ENCODE results near the gene CFAP97. TPM values are rescaled to one million over a fixed set of nuclear protein-coding genes. Genes with fewer than 3 reads are reported as not detected.

CFAP97 gene
- total and polyA plus RNA-seq, 2 donors (not counting 1 experiment from before 2014, with no cell fraction given): 11.3 to 32.0 TPM

DNA sequence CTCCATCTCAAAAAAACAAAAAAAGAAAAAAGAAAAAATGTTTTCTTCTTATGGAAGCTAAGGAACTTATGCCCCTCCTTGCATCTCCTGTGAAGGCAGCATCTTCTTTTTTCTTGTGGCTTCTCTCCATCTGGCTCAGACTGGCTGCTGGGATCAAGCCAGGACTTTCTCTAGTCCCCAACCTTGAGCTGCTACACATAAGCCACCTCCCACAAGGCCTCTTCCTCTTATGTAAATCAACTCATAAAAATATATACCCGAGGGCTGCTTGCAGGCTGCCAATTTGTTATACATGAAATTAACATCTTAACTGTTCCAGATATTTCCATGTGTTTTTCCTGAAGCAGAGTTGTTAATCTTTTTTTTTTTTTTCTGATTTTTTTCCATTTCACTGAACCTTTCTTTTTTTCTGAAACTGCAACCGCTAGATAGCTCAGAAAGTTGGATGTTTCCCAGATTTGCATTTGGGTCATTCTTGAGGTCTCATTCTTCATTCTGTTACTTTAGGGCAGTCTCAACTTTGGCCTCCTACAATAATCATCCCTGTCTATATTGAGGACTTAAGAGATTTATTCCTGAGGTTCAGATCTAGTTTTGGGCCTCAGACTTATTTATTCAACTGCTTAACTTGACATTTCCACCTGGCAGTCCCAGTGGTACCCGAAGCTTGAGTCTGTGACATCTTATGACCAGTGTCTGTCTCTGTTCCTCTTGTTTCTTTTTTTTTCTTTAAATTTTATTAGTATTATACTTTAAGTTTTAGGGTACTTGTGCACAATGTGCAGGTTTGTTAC, 15.9 kb upstream of the CFAP97 start:
- no peaks in the 10 kb centered on the region for H3K27me3 ChIP-seq (replicated peaks in 1 of 4; ENCODE audit: control extremely low read depth in 1 of 4, control insufficient read depth in 3 of 4, insufficient read depth in 4 of 4, low read length in 3 of 4)
- TF ChIP-seq, protein P1, sequence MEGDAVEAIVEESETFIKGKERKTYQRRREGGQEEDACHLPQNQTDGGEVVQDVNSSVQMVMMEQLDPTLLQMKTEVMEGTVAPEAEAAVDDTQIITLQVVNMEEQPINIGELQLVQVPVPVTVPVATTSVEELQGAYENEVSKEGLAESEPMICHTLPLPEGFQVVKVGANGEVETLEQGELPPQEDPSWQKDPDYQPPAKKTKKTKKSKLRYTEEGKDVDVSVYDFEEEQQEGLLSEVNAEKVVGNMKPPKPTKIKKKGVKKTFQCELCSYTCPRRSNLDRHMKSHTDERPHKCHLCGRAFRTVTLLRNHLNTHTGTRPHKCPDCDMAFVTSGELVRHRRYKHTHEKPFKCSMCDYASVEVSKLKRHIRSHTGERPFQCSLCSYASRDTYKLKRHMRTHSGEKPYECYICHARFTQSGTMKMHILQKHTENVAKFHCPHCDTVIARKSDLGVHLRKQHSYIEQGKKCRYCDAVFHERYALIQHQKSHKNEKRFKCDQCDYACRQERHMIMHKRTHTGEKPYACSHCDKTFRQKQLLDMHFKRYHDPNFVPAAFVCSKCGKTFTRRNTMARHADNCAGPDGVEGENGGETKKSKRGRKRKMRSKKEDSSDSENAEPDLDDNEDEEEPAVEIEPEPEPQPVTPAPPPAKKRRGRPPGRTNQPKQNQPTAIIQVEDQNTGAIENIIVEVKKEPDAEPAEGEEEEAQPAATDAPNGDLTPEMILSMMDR (IDR thresholded peaks at IDR 0.05): no peak
- TF ChIP-seq EZH2 (IDR thresholded peaks at IDR 0.05; ENCODE audit: borderline replicate concordance, insufficient read depth, low read depth, low read length, poor library complexity, severe bottlenecking): no peak
- peak overlapping the region in 3 of 5 experiments; percentile 1 to 36 (median 1) for H3K4me3 ChIP-seq (ENCODE audit: control extremely low read depth in 1 of 5, extremely low read depth in 1 of 5, insufficient read depth in 1 of 5, low read depth in 2 of 5, low read length in 4 of 5)
- peak overlapping the region; percentile 81 for H3K27ac Mint-ChIP-seq
- H3K9me3 Mint-ChIP-seq (ENCODE audit: insufficient read depth): no peaks in the 10 kb centered on the region
- peak overlapping the region; percentile 44 for H3K9ac ChIP-seq (ENCODE audit: low read length)
- WGBS (ENCODE audit: insufficient coverage): 17% methylated on average over 1 of the region's 3 CpGs
- H3K4me2 ChIP-seq (replicated peaks; ENCODE audit: low read depth, low read length, poor library complexity, severe bottlenecking): peak overlapping the region; percentile 70
- peaks cover 97% of the 10 kb centered on the region for H3K79me2 ChIP-seq (ENCODE audit: control insufficient read depth, insufficient read depth, low read length)
- POLR2A ChIA-PET: interaction anchor here (0.7 kb wide), 3 partner anchors 41 to 295 kb away, joined by 4 to 5 read pairs (median 4); no protein-coding TSS in a partner anchor
- peak overlapping the region; percentile 28 to 73 for H3K27ac ChIP-seq (ENCODE audit: low read length in 2 of 2)
- CTCF ChIA-PET: interaction anchor here (0.6 to 1.2 kb wide), 3 partner anchors 23 to 36 kb away, joined by 3 read pairs; no protein-coding TSS in a partner anchor
- peaks cover 60% of the 10 kb centered on the region for H3K4me1 Mint-ChIP-seq
- DNase-seq (peak; percentile 54), ATAC-seq (ENCODE audit: low read depth) (peak; percentile 77)
- no peaks in the 10 kb centered on the region for H3K9me3 ChIP-seq (ENCODE audit: control extremely low read depth in 1 of 3, control insufficient read depth in 2 of 3, insufficient read depth in 1 of 3, low read length in 2 of 3)
- H3K4me1 ChIP-seq (ENCODE audit: control insufficient read depth in 2 of 2, insufficient read depth in 2 of 2, low read length in 2 of 2): peaks cover 61 to 67% of the 10 kb centered on the region in 2 donors
- H3K36me3 ChIP-seq (replicated peaks in 1 of 2; ENCODE audit: control extremely low read depth in 1 of 2, control insufficient read depth in 1 of 2, extremely low read depth in 1 of 2, insufficient read depth in 2 of 2, low read length in 1 of 2): peaks cover 0 to 7% of the 10 kb centered on the region in 2 experiments
- peak overlapping the region; percentile 12 for H2AFZ ChIP-seq (ENCODE audit: insufficient read depth, low read depth, low read length, poor library complexity, severe bottlenecking)
- peaks cover 30% of the 10 kb centered on the region for H4K20me1 ChIP-seq (ENCODE audit: control insufficient read depth, insufficient read depth, low read length, poor library complexity, severe bottlenecking)
- peak overlapping the region; percentile 73 for H3K4me3 Mint-ChIP-seq
- intact Hi-C loops (cut with micrococcal nuclease): no loop called here
- H3K27me3 Mint-ChIP-seq: no peaks in the 10 kb centered on the region

DNA sequence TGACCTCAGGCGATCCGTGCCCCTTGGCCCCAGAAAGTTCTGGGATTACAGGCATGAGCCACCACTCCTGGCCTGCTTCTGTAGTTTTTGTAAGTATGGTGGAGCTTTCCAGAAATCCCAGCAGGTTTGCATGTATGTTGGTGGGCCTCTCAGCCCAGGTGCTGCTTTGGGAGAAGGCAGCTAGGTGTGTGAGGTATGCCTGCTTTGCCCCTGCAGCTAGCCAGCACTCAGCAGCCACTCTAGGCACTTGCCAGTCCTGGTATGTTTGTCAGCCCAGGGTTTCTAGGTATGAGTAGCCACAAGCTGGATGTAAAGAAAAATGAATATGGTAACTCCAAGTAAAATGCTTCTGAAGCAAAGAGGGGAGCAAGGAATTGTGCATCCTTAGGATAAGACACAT, 14.5 kb upstream of the CFAP97 start:
- peak overlapping the region in 1 of 2 donors; percentile 73 for H3K27ac ChIP-seq (ENCODE audit: low read length in 2 of 2)
- no peaks in the 10 kb centered on the region for H3K9me3 Mint-ChIP-seq (ENCODE audit: insufficient read depth)
- H3K4me1 ChIP-seq (ENCODE audit: control insufficient read depth in 2 of 2, insufficient read depth in 2 of 2, low read length in 2 of 2): peaks cover 76 to 80% of the 10 kb centered on the region in 2 donors
- peak overlapping the region; percentile 64 for H3K27ac Mint-ChIP-seq
- ATAC-seq (ENCODE audit: low read depth) (no peak), DNase-seq (no peak)
- peaks cover 67% of the 10 kb centered on the region for H3K4me1 Mint-ChIP-seq
- no peak overlapping the region for H3K4me3 ChIP-seq (ENCODE audit: control extremely low read depth in 1 of 5, extremely low read depth in 1 of 5, insufficient read depth in 1 of 5, low read depth in 2 of 5, low read length in 4 of 5)
- H3K9ac ChIP-seq (ENCODE audit: low read length): no peak overlapping the region
- no peaks in the 10 kb centered on the region for H3K27me3 ChIP-seq (replicated peaks in 1 of 4; ENCODE audit: control extremely low read depth in 1 of 4, control insufficient read depth in 3 of 4, insufficient read depth in 4 of 4, low read length in 3 of 4)
- ChIA-PET POLR2A (no interaction called here), CTCF (no interaction called here)
- H3K79me2 ChIP-seq (ENCODE audit: control insufficient read depth, insufficient read depth, low read length): peaks cover 100% of the 10 kb centered on the region
- TF ChIP-seq, protein P1 (IDR thresholded peaks at IDR 0.05): no peak
- TF ChIP-seq EZH2 (IDR thresholded peaks at IDR 0.05; ENCODE audit: borderline replicate concordance, insufficient read depth, low read depth, low read length, poor library complexity, severe bottlenecking): no peak
- H4K20me1 ChIP-seq (ENCODE audit: control insufficient read depth, insufficient read depth, low read length, poor library complexity, severe bottlenecking): peaks cover 27% of the 10 kb centered on the region
- no peaks in the 10 kb centered on the region for H3K27me3 Mint-ChIP-seq
- peak overlapping the region; percentile 70 for H3K4me2 ChIP-seq (replicated peaks; ENCODE audit: low read depth, low read length, poor library complexity, severe bottlenecking)
- H2AFZ ChIP-seq (ENCODE audit: insufficient read depth, low read depth, low read length, poor library complexity, severe bottlenecking): no peak overlapping the region
- intact Hi-C loops (cut with micrococcal nuclease): no loop called here
- peaks cover 0 to 7% of the 10 kb centered on the region in 2 experiments for H3K36me3 ChIP-seq (replicated peaks in 1 of 2; ENCODE audit: control extremely low read depth in 1 of 2, control insufficient read depth in 1 of 2, extremely low read depth in 1 of 2, insufficient read depth in 2 of 2, low read length in 1 of 2)
- no peak overlapping the region for H3K4me3 Mint-ChIP-seq
- H3K9me3 ChIP-seq (ENCODE audit: control extremely low read depth in 1 of 3, control insufficient read depth in 2 of 3, insufficient read depth in 1 of 3, low read length in 2 of 3): no peaks in the 10 kb centered on the region
- WGBS (ENCODE audit: insufficient coverage): 100% methylated on average over 2 of the region's 2 CpGs
